Activated CD4-positive, alpha-beta memory T cell treated with anti-CD3 and anti-CD28 coated beads, Interleukin-2, amount 10 ng/mL, durations not matched to agents 7 days and 5 days (primary cell): ENCODE results near the gene TMPRSS13. TPM values are rescaled to one million over a fixed set of nuclear protein-coding genes. Genes with fewer than 3 reads are reported as not detected.

Experiments
- CTCF ChIA-PET: fragments of 350-600 bp; sonication (Branson Sonifier 250); formaldehyde crosslinking; loops from one replicate; lab custom pipeline; 2021; ENCODE audit warnings: antibody characterized with exemption, inconsistent platforms; lab: Charles Lee
- POLR2A ChIA-PET: fragments of 350-600 bp; sonication (Branson Sonifier 250); formaldehyde crosslinking; loops from one replicate; lab custom pipeline; 2021; ENCODE audit warnings: antibody characterized with exemption; lab: Charles Lee
- DNase-seq: peaks from one replicate; pipeline ENCODE4 v3.0.0-alpha.2; 2020
- H3K27ac Mint-ChIP-seq: one replicate; pipeline ENCODE4 v1.8.0; 2021; ENCODE audit warnings: mild to moderate bottlenecking, mixed read lengths
- H3K27me3 Mint-ChIP-seq: one replicate; pipeline ENCODE4 v1.8.0; 2021; ENCODE audit warnings: mixed read lengths
- H3K36me3 Mint-ChIP-seq: one replicate; pipeline ENCODE4 v1.8.0; 2021; ENCODE audit warnings: low read depth, mixed read lengths
- H3K4me1 Mint-ChIP-seq: one replicate; pipeline ENCODE4 v1.8.0; 2021; ENCODE audit warnings: mixed read lengths
- H3K4me3 Mint-ChIP-seq: one replicate; pipeline ENCODE4 v1.8.0; 2021; ENCODE audit warnings: mild to moderate bottlenecking, mixed read lengths
- H3K9me3 Mint-ChIP-seq: one replicate; pipeline ENCODE4 v1.8.0; 2021; ENCODE audit warnings: mixed read lengths
- total RNA-seq, 2 experiments: library from RNA; stranded (reverse); gene quantifications; one replicate each; pipeline ENCODE4 v1.2.3, GENCODE V29; 2021

The TMPRSS13 gene
- total RNA-seq, 2 experiments from 2014 or later = 1.9 to 2.2 TPM

DNA sequence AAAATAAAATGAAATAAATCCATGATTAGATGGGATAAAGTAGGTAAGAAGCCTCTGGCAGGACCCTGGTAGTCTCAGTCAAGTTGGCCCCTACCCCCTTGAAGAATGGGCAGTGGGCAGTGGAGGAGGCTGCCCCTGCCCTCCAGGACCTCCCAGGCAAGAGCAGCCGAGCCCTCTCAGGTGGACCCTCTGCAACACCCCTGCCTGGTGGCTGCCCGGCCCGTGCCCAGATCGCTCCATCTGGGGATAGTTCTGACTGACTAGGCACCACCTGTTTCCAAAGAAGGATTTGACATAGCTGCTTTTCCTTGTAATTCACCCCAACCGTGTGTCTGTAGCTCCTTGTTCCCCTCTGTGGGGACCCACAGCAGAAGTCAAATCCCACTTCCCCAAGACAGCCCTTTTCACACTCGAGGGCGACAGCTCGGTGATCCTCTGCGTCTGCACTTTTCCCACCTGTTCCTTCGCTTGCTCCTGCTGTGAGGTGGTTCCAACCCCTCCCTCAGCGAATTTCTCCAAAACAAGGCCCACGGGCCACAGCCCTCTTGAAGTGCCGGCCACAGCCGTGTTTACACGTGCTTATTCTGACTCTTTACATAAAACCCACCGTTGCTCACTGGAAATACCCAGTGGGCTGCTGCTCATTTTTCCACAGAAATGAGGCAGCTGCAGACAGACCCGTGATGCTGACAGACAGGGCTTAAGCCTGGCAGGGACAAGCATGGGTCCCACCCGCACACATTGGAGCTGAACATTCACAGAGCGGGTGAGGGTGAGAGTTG, 5.5 kb upstream of the TMPRSS13 start:
- H3K27ac Mint-ChIP-seq = no peak overlapping the region
- POLR2A ChIA-PET = no interaction called here

DNA sequence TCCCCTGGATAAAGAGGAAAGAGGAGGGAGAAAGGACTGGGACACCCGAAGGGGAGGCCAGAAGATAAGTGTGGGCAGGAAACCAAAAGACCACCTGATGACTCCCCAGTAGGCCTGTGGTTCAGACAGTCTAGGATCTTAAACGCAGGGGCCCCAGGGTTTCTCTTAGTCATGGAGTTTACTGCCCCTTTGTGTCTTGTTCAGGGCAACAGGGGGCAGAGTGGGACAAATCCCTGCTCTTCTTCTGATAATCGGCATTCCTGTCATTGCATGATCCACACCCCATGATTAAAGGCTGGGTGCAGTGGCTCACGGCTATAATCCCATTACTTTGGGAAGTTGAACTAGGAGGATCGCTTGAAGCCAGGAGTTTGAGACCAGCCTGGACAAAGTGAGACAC, 4.7 kb upstream of the TMPRSS13 start:
- ChIA-PET CTCF (interaction anchor here (1.5 kb wide), 1 partner anchor 119 kb away, joined by 4 read pairs; no protein-coding TSS in a partner anchor), POLR2A (no interaction called here)
- H3K4me3 Mint-ChIP-seq = no peak overlapping the region
- H3K27me3 Mint-ChIP-seq = peaks cover 3% of the 10 kb centered on the region
- no peaks in the 10 kb centered on the region for H3K9me3 Mint-ChIP-seq
- no peak overlapping the region for H3K27ac Mint-ChIP-seq
- H3K36me3 Mint-ChIP-seq = no peaks in the 10 kb centered on the region
- peaks cover 51% of the 10 kb centered on the region for H3K4me1 Mint-ChIP-seq
- no peak for DNase-seq

More for the DNA sequence above, 5.5 kb upstream of the TMPRSS13 start:
- CTCF ChIA-PET = interaction anchor here (1.5 to 3.8 kb wide), 3 partner anchors 11 to 119 kb away, joined by 4 to 37 read pairs (median 4); no protein-coding TSS in a partner anchor
- Mint-ChIP-seq H3K4me1 (peaks cover 45% of the 10 kb centered on the region), H3K9me3 (no peaks in the 10 kb centered on the region), H3K27me3 (peaks cover 3% of the 10 kb centered on the region), H3K36me3 (no peaks in the 10 kb centered on the region), H3K4me3 (no peak overlapping the region)
- DNase-seq = peak; percentile 10

- Mint-ChIP-seq H3K4me1 (peaks cover 56% of the 10 kb centered on the region), H3K9me3 (no peaks in the 10 kb centered on the region), H3K27me3 (peaks cover 3% of the 10 kb centered on the region), H3K27ac (no peak overlapping the region), H3K4me3 (no peak overlapping the region), H3K36me3 (no peaks in the 10 kb centered on the region)
- CTCF ChIA-PET = interaction anchor here (1.5 kb wide), 1 partner anchor 118 kb away, joined by 4 read pairs; no protein-coding TSS in a partner anchor
- no peak for DNase-seq
- POLR2A ChIA-PET = no interaction called here
These were observed 4.3 kb upstream of the TMPRSS13 start for GRCh38 chr11:117933475-117933874.

DNA sequence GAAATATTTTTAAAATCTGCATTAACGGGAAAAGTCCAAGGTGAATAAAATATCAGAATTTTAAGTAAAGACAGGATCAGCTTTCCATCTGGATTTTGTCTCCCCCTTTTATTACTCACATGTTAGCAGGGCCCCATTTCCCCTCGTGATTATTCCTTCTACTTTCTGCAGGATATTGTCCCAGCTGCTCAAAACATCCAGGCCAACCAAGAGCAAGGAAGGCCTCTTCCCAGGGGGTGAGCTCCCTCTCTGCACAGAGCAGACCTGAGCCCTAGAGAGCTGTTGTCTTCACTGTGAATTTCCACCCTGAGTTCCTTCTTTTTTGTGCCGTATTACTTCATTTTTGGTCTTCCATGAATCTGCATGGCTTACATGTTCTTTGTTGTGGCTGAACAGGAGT, 3.7 kb upstream of the TMPRSS13 start:
- ChIA-PET POLR2A (interaction anchor here (0.8 to 2.7 kb wide), 3 partner anchors 12 to 117 kb away, joined by 3 to 10 read pairs (median 4); no protein-coding TSS in a partner anchor), CTCF (interaction anchor here (1.0 to 5.0 kb wide), 3 partner anchors 12 to 120 kb away, joined by 4 to 42 read pairs (median 5); no protein-coding TSS in a partner anchor)
- Mint-ChIP-seq H3K27me3 (peaks cover 7% of the 10 kb centered on the region), H3K27ac (no peak overlapping the region), H3K4me1 (peaks cover 61% of the 10 kb centered on the region), H3K36me3 (no peaks in the 10 kb centered on the region), H3K9me3 (no peaks in the 10 kb centered on the region), H3K4me3 (no peak overlapping the region)
- DNase-seq = no peak

DNA sequence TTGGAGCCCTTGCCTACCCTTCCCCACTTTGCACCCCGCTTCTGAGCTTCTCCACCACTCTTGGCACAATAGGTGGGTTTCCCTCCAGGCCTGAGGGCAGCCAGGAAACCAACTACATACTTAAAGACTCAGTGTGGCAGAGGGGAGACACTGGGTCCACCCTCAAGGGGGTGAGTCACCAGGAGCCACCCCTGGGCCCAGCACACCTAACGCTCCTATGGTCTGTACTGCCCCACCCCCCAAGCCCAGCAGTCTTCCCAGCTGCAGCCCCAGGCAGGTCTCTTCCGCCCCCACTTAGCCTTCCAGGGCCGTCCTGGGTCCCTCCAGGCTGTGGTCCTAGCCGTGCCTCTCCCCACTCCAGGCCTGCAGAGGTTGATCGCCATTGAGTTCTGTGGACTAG, 3.2 kb upstream of the TMPRSS13 start:
- no peak for DNase-seq
- Mint-ChIP-seq H3K27me3 (peaks cover 12% of the 10 kb centered on the region), H3K27ac (peak overlapping the region; percentile 29), H3K36me3 (no peaks in the 10 kb centered on the region), H3K4me1 (peaks cover 61% of the 10 kb centered on the region), H3K9me3 (no peaks in the 10 kb centered on the region), H3K4me3 (no peak overlapping the region)
- ChIA-PET POLR2A (interaction anchor here (0.8 to 2.7 kb wide), 5 partner anchors 12 to 117 kb away, joined by 3 to 10 read pairs (median 6); no protein-coding TSS in a partner anchor), CTCF (interaction anchor here (0.7 to 5.0 kb wide), 4 partner anchors 13 to 121 kb away, joined by 3 to 42 read pairs (median 4); no protein-coding TSS in a partner anchor)

GRCh38 chr11:117931971-117932370, 2.8 kb upstream of the TMPRSS13 start:
- POLR2A ChIA-PET = interaction anchor here (0.8 to 2.7 kb wide), 6 partner anchors 8 to 116 kb away, joined by 3 to 10 read pairs (median 5); no protein-coding TSS in a partner anchor
- DNase-seq = peak; percentile 39
- no peak overlapping the region for H3K4me3 Mint-ChIP-seq

GRCh38 chr11:117931331-117931950, 2.2 kb upstream of the TMPRSS13 start:
- Mint-ChIP-seq H3K4me3 (no peak overlapping the region), H3K9me3 (no peaks in the 10 kb centered on the region)

More at GRCh38 chr11:117931971-117932370, 2.8 kb upstream of the TMPRSS13 start:
- CTCF ChIA-PET = interaction anchor here (0.7 to 5.0 kb wide), 4 partner anchors 13 to 121 kb away, joined by 3 to 42 read pairs (median 4); no protein-coding TSS in a partner anchor
- peaks cover 14% of the 10 kb centered on the region for H3K27me3 Mint-ChIP-seq
- H3K4me1 Mint-ChIP-seq = peaks cover 60% of the 10 kb centered on the region
- no peaks in the 10 kb centered on the region for H3K9me3 Mint-ChIP-seq
- peak overlapping the region; percentile 29 for H3K27ac Mint-ChIP-seq
- H3K36me3 Mint-ChIP-seq = no peaks in the 10 kb centered on the region

GRCh38 chr11:117930668-117931330, 1.6 kb upstream of the TMPRSS13 start:
- peak overlapping the region; percentile 81 for H3K27ac Mint-ChIP-seq
- POLR2A ChIA-PET = interaction anchor here (0.7 to 2.7 kb wide), 12 partner anchors 9 to 745 kb away, joined by 3 to 10 read pairs (median 4); partner anchors contain the start of genes FXYD6 and IL10RA

More at GRCh38 chr11:117931331-117931950, 2.2 kb upstream of the TMPRSS13 start:
- POLR2A ChIA-PET = interaction anchor here (0.9 to 2.7 kb wide), 10 partner anchors 8 to 116 kb away, joined by 3 to 10 read pairs (median 4); partner anchors contain the start of gene FXYD6
- H3K4me1 Mint-ChIP-seq = peaks cover 56% of the 10 kb centered on the region
- CTCF ChIA-PET = interaction anchor here (0.7 to 5.0 kb wide), 5 partner anchors 12 to 285 kb away, joined by 3 to 42 read pairs (median 3); no protein-coding TSS in a partner anchor
- H3K36me3 Mint-ChIP-seq = no peaks in the 10 kb centered on the region
- H3K27ac Mint-ChIP-seq = peak overlapping the region; percentile 81
- no peak for DNase-seq
- peaks cover 12% of the 10 kb centered on the region for H3K27me3 Mint-ChIP-seq

DNA sequence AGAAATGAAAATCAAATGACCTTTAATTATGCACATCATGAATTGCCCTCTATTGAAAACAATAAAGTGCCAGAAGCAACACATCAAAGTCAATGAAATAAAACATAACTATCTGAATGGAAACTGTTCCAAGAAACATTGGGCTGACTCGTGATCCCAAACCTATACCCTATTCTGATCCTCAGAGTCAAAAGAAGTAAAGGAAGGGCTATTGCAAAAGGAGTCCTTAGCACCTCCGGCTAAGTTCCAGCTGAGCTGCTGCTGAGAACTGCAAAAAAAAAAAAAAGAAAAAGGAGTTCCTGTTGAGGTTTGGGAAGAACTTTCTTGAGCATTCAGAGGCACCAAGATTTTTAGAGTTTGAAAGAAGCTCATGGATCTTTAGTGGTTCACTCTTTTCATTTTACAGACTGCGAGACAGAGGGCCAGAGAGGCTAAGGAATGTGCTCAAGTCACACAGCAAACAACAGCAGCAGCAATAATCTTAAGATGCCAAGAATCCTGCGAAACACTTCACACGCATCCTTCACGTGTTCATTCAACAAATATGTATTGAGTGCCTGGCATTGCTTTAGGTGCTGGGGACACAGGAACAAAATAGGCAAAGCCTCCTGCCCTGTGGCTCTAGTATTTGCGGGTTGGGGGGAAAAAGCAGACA, 841 bp upstream of the TMPRSS13 start:
- ChIA-PET POLR2A (interaction anchor here (0.7 to 2.4 kb wide), 8 partner anchors 17 to 744 kb away, joined by 3 to 10 read pairs (median 4); partner anchors contain the start of genes FXYD6 and IL10RA), CTCF (interaction anchor here (0.6 to 5.0 kb wide), 8 partner anchors 8 to 123 kb away, joined by 3 to 42 read pairs (median 4); no protein-coding TSS in a partner anchor)
- Mint-ChIP-seq H3K27ac (peak overlapping the region; percentile 37), H3K27me3 (peaks cover 11% of the 10 kb centered on the region), H3K4me1 (peaks cover 54% of the 10 kb centered on the region), H3K9me3 (no peaks in the 10 kb centered on the region), H3K36me3 (no peaks in the 10 kb centered on the region), H3K4me3 (no peak overlapping the region)
- no peak for DNase-seq

More at GRCh38 chr11:117930668-117931330, 1.6 kb upstream of the TMPRSS13 start:
- Mint-ChIP-seq H3K9me3 (no peaks in the 10 kb centered on the region), H3K27me3 (peaks cover 11% of the 10 kb centered on the region), H3K36me3 (no peaks in the 10 kb centered on the region), H3K4me1 (peaks cover 54% of the 10 kb centered on the region), H3K4me3 (no peak overlapping the region)
- DNase-seq = peak; percentile 46
- CTCF ChIA-PET = interaction anchor here (0.6 to 5.0 kb wide), 9 partner anchors 7 to 285 kb away, joined by 3 to 42 read pairs (median 3); no protein-coding TSS in a partner anchor

DNA sequence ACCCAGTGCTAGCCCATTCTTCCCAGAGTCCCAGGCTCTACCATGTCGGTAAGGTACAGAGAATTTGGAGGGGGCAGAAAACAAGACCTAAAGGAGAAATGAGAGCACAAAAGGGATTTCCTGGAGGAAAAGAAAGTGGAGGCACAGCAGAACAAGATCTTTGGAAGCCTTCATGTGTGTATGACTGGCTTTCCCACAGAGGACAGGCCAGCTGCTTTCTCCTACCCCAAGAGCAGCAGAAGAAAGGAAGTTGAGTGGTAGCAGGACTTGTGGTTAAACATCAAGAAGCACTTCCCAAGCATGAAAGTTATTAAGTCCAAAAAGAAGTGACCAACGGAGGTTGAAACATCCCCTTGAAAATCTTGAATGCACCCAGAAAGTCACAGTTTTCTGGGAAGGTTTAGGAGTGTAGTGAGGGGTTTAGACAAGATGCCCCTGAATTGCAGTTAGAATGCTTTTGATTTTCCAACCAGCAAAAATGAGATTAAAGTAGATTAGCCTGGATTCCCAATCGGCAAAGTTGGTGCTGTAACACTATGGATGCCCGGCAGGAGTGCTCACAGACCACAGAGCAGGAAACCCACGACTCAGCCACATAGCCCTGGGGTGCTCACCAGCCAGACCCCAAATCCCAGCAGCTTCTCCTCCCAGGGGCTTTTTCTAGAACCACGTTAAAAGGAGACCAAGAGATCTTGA, 608 bp downstream of the TMPRSS13 start:
- no peak overlapping the region for H3K27ac Mint-ChIP-seq
- H3K4me3 Mint-ChIP-seq = no peak overlapping the region
- no peaks in the 10 kb centered on the region for H3K9me3 Mint-ChIP-seq
- no peaks in the 10 kb centered on the region for H3K36me3 Mint-ChIP-seq
- peaks cover 53% of the 10 kb centered on the region for H3K4me1 Mint-ChIP-seq
- H3K27me3 Mint-ChIP-seq = peaks cover 11% of the 10 kb centered on the region
- ChIA-PET POLR2A (interaction anchor here (1.3 kb wide), 1 partner anchor 79 kb away, joined by 3 read pairs; no protein-coding TSS in a partner anchor), CTCF (interaction anchor here (1.1 to 5.0 kb wide), 2 partner anchors 17 to 125 kb away, joined by 4 to 42 read pairs; no protein-coding TSS in a partner anchor)
- DNase-seq = no peak

- Mint-ChIP-seq H3K4me3 (no peak overlapping the region), H3K27me3 (peaks cover 11% of the 10 kb centered on the region), H3K27ac (no peak overlapping the region), H3K36me3 (no peaks in the 10 kb centered on the region), H3K4me1 (peaks cover 49% of the 10 kb centered on the region), H3K9me3 (no peaks in the 10 kb centered on the region)
- POLR2A ChIA-PET = no interaction called here
- DNase-seq = no peak
- CTCF ChIA-PET = interaction anchor here (5.0 kb wide), 1 partner anchor 18 kb away, joined by 42 read pairs; no protein-coding TSS in a partner anchor
These were observed 1.3 kb downstream of the TMPRSS13 start for GRCh38 chr11:117927926-117928325.
